ENCODE results near the gene ACTC1. TPM values are rescaled to one million over a fixed set of nuclear protein-coding genes. Genes with fewer than 3 reads are reported as not detected.
"Not testable (repeated sequence)": the region's sequence is repeated elsewhere in the genome, so short reads cannot be mapped to it uniquely, and the experiment has no call there.

Gene ACTC1
- total RNA-seq, 2 experiments from 2014 or later, result not detected

DNA sequence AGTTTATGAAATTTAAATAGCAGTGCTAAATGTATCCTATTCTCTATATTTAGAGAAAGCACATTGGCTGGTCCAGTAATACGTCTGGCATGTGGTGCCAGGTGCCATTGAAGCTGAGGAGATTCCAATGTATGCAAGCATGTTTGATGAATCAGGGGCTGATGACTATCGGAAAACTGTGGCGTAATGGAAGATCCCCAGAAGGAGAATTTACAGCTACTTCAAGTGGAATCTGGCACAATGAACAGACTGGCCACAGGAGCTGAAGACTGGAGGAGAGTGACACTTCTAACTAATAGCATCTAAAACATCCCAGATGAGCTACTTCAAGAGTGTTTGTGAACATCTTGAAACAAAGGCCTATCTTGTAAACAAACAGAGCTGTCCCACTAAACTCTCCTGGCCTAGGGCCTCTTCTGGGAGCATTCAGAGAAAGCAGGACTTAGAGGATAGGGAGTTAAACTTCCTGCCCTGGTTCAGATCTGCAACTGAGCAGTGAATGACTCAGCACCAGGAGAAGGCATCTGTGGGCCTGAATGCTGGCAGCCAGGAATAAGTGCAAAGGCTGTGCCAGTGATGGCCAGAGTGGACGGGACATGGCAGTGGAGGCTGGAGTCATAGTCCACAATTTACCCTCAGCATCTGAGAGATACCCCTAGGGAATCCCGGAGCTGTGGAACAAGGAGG is 15.2 kb upstream of the ACTC1 start:
- no peaks in the 10 kb centered on the region for H3K4me1 Mint-ChIP-seq (ENCODE audit: low read depth)
- H3K27ac Mint-ChIP-seq, result no peak overlapping the region
- intact Hi-C loops (cut with micrococcal nuclease), result no loop called here
- peaks cover 22% of the 10 kb centered on the region for H3K27me3 Mint-ChIP-seq
- H3K36me3 Mint-ChIP-seq, result no peaks in the 10 kb centered on the region
- peaks cover 7% of the 10 kb centered on the region for H3K9me3 Mint-ChIP-seq
- no peak overlapping the region for H3K4me3 Mint-ChIP-seq
- no peak for DNase-seq
- POLR2A ChIA-PET, result no interaction called here
- CTCF ChIA-PET, result no interaction called here

DNA sequence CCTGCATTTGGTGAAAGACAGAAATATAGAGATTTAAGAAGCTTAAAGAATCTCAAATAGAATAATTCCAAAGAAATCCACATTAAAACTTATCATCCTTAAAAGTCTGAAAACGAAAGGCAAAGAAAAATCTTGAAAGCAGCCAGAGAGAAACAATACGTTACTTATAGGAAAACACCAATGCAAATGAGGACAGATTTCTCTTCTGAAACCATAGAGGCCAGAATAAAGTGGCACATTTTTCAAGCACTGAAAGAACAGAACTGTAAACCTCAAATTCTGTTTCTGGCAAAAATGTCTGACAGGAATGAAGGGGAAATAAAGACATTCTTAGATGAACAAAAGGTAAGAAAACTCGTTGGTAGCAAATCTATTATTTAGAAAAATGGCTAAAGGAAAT is 13.8 kb upstream of the ACTC1 start:
- POLR2A ChIA-PET, result no interaction called here
- H3K4me1 Mint-ChIP-seq (ENCODE audit: low read depth), result no peaks in the 10 kb centered on the region
- H3K36me3 Mint-ChIP-seq, result no peaks in the 10 kb centered on the region
- CTCF ChIA-PET, result no interaction called here
- no peak overlapping the region for H3K27ac Mint-ChIP-seq
- intact Hi-C loops (cut with micrococcal nuclease), result no loop called here
- H3K4me3 Mint-ChIP-seq, result no peak overlapping the region
- no peak for DNase-seq
- peaks cover 7% of the 10 kb centered on the region for H3K9me3 Mint-ChIP-seq
- H3K27me3 Mint-ChIP-seq, result peaks cover 32% of the 10 kb centered on the region

DNA sequence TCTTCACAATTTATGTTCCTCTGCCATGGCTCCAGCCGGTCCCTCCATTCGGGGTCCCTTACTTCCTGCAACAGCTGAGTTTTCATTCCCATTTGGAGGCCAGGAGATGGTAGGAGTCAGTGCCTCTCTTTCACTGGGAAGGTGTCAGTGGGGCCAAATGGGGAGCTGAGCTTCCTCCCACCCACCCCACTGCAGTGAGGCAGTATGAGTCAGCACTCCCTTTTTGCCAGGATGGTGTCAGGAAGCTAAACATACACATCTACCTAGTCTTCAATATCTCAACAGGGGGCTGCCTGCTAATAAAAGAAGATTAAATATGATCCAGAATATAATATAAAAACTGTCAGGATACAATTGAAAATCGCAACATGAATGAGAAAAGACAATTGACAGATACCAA is 12.7 kb upstream of the ACTC1 start:
- Mint-ChIP-seq H3K9me3 (peaks cover 7% of the 10 kb centered on the region), H3K4me3 (no peak overlapping the region), H3K27me3 (peaks cover 33% of the 10 kb centered on the region), H3K4me1 (ENCODE audit: low read depth) (no peaks in the 10 kb centered on the region), H3K36me3 (no peaks in the 10 kb centered on the region), H3K27ac (no peak overlapping the region)
- DNase-seq, result no peak
- CTCF ChIA-PET, result no interaction called here
- intact Hi-C loops (cut with micrococcal nuclease), result no loop called here
- POLR2A ChIA-PET, result no interaction called here

GRCh38 chr15:34807241-34807640 is 11.9 kb upstream of the ACTC1 start:
- H3K36me3 Mint-ChIP-seq, CTCF ChIA-PET: not testable (repeated sequence)
- H3K27me3 Mint-ChIP-seq, result peaks cover 35% of the 10 kb centered on the region

GRCh38 chr15:34804776-34805175 is 9.4 kb upstream of the ACTC1 start:
- no peak overlapping the region for H3K4me3 Mint-ChIP-seq
- peaks cover 26% of the 10 kb centered on the region for H3K27me3 Mint-ChIP-seq
- peaks cover 7% of the 10 kb centered on the region for H3K9me3 Mint-ChIP-seq
- no peaks in the 10 kb centered on the region for H3K4me1 Mint-ChIP-seq (ENCODE audit: low read depth)
- no peaks in the 10 kb centered on the region for H3K36me3 Mint-ChIP-seq
- ChIA-PET CTCF (no interaction called here), POLR2A (no interaction called here)
- H3K27ac Mint-ChIP-seq, result no peak overlapping the region
- intact Hi-C loops (cut with micrococcal nuclease), result no loop called here
- no peak for DNase-seq

More at GRCh38 chr15:34807241-34807640, 11.9 kb upstream of the ACTC1 start:
- intact Hi-C loops (cut with micrococcal nuclease); H3K9me3 Mint-ChIP-seq; H3K4me1 Mint-ChIP-seq (ENCODE audit: low read depth); POLR2A ChIA-PET; DNase-seq; H3K4me3 Mint-ChIP-seq; H3K27ac Mint-ChIP-seq: not testable (repeated sequence)

- Mint-ChIP-seq H3K27ac (no peak overlapping the region), H3K27me3 (peaks cover 27% of the 10 kb centered on the region), H3K9me3 (peaks cover 7% of the 10 kb centered on the region), H3K36me3 (no peaks in the 10 kb centered on the region), H3K4me1 (ENCODE audit: low read depth) (no peaks in the 10 kb centered on the region), H3K4me3 (no peak overlapping the region)
- DNase-seq, result no peak
- POLR2A ChIA-PET, result no interaction called here
- CTCF ChIA-PET, result no interaction called here
- intact Hi-C loops (cut with micrococcal nuclease), result no loop called here
Measured at GRCh38 chr15:34804113-34804512, 8.8 kb upstream of the ACTC1 start.

DNA sequence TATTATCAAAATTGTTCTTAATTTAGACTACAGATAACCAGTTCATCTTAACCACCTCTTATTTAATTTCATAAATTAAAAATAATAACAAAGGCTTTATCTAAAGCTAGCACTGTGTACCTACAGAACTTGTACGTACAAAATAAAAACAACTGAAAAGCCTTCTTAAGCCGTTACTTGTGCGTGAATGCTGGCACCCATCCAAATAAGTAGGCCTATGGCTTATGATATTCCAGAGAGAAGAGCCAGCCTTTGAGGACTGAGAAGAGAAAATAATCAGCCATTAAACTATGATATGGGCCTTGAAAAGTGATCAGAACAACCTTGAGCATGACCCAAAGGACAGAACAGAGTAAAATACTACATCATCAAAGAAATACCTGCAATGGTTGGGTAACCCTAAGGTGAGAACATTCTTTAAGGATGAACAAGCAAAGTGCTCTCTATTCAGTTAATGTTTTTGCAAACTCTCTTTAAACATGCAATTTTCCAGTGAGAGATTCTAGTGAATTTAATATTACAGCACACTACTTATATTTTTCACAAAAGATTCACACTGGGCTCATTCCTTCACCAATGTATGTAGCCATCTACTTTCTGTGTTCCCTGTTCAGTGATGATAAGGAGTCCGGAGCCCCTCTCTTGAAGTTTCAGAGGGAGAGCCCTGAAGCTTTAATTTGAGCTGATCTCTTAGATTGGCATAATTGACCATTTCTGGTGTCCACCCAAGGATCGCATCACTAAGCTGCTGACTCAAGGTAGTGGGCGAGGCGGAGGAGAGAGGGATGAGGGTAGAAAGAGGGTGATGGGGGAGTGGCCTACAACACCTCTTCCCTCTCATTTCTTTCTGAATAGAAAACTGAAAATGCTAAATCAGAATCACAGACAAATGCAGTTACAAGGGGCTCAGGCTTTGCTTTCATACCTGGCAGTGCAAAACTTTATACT is 7.7 kb upstream of the ACTC1 start:
- DNase-seq, result no peak
- Mint-ChIP-seq H3K27ac (no peak overlapping the region), H3K36me3 (no peaks in the 10 kb centered on the region), H3K4me3 (no peak overlapping the region), H3K9me3 (peaks cover 7% of the 10 kb centered on the region), H3K27me3 (peaks cover 28% of the 10 kb centered on the region), H3K4me1 (ENCODE audit: low read depth) (no peaks in the 10 kb centered on the region)
- intact Hi-C loops (cut with micrococcal nuclease), result no loop called here
- POLR2A ChIA-PET, result no interaction called here
- CTCF ChIA-PET, result no interaction called here

DNA sequence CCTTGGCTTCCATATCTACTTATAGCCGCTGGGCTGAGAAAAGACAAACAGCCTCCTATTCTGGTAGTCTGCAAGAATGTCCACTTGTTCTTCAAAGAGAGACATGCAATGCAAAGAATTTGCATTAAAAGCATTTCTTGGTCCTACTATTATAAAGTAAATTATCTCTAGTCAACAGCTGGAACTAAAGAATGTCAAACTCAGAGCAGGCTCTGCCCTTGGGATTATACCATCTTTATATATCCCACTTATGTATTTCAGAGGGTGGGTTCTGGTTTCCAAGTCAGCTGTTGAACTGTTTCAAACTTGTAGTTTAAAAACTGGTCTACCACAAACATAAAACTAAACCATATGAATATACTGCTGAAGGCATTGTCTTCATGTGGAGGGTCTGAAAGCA is 7.0 kb upstream of the ACTC1 start:
- Mint-ChIP-seq H3K27me3 (peaks cover 31% of the 10 kb centered on the region), H3K9me3 (peaks cover 6% of the 10 kb centered on the region), H3K27ac (no peak overlapping the region), H3K36me3 (no peaks in the 10 kb centered on the region), H3K4me3 (no peak overlapping the region), H3K4me1 (ENCODE audit: low read depth) (no peaks in the 10 kb centered on the region)
- DNase-seq, result no peak
- intact Hi-C loops (cut with micrococcal nuclease), result no loop called here
- ChIA-PET POLR2A (no interaction called here), CTCF (no interaction called here)

- DNase-seq, result no peak
- POLR2A ChIA-PET, result no interaction called here
- Mint-ChIP-seq H3K27ac (no peak overlapping the region), H3K27me3 (peaks cover 31% of the 10 kb centered on the region), H3K9me3 (no peaks in the 10 kb centered on the region), H3K4me3 (no peak overlapping the region), H3K4me1 (ENCODE audit: low read depth) (no peaks in the 10 kb centered on the region), H3K36me3 (no peaks in the 10 kb centered on the region)
- intact Hi-C loops (cut with micrococcal nuclease), result no loop called here
- CTCF ChIA-PET, result no interaction called here
Measured at GRCh38 chr15:34799149-34800101, 4.1 kb upstream of the ACTC1 start.

- ChIA-PET CTCF (interaction anchor here (0.5 kb wide), 1 partner anchor 286 kb away, joined by 3 read pairs; no protein-coding TSS in a partner anchor), POLR2A (no interaction called here)
- Mint-ChIP-seq H3K27me3 (peaks cover 40% of the 10 kb centered on the region), H3K4me1 (ENCODE audit: low read depth) (no peaks in the 10 kb centered on the region), H3K36me3 (no peaks in the 10 kb centered on the region), H3K9me3 (no peaks in the 10 kb centered on the region), H3K27ac (no peak overlapping the region), H3K4me3 (no peak overlapping the region)
- no peak for DNase-seq
- intact Hi-C loops (cut with micrococcal nuclease), result no loop called here
Measured at GRCh38 chr15:34796847-34797435, 1.6 kb upstream of the ACTC1 start.

DNA sequence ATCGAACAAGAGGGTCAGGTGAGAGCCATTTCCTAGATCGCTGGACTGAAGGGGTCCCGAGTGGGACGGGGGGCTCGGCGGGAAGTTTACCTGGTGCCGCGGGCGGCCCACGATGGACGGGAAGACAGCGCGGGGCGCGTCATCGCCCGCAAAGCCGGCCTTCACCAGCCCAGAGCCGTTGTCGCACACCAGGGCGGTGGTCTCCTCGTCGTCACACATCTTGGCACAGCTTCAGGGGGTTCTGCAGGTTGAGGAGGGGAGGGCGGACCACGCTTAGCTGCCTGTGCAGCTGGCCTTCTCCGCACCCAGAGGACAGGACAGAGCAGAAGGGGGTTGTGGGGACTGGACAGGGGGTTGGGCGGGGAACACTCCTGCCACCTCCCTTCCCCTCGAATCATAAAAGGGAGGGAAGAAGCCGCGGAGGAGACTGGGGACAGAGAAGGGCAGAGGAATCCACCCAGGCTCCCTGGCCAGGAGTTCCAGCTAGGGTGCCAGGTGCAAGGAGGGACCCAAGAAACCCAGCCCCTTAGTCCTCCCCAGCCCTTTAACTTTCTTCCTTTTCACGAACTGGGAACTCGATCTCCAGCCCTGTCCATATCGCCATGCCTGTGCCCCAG is 651 bp downstream of the ACTC1 start:
- POLR2A ChIA-PET, result no interaction called here
- CTCF ChIA-PET, result no interaction called here
- intact Hi-C loops (cut with micrococcal nuclease), result no loop called here
- Mint-ChIP-seq H3K36me3 (no peaks in the 10 kb centered on the region), H3K4me1 (ENCODE audit: low read depth) (no peaks in the 10 kb centered on the region), H3K27me3 (peaks cover 50% of the 10 kb centered on the region), H3K27ac (no peak overlapping the region), H3K4me3 (no peak overlapping the region), H3K9me3 (no peaks in the 10 kb centered on the region)
- no peak for DNase-seq
